Activated T-cell treated with anti-CD3 and anti-CD28 coated beads for 4 hours (primary cell): Measurements from ENCODE around the gene BET1L.
"Not testable (repeated sequence)": the region's sequence is repeated elsewhere in the genome, so short reads cannot be mapped to it uniquely, and the experiment has no call there.

Source experiments
- DNase-seq: peaks from one replicate; pipeline ENCODE4 v3.0.0-alpha.2; 2020

The BET1L gene

DNA sequence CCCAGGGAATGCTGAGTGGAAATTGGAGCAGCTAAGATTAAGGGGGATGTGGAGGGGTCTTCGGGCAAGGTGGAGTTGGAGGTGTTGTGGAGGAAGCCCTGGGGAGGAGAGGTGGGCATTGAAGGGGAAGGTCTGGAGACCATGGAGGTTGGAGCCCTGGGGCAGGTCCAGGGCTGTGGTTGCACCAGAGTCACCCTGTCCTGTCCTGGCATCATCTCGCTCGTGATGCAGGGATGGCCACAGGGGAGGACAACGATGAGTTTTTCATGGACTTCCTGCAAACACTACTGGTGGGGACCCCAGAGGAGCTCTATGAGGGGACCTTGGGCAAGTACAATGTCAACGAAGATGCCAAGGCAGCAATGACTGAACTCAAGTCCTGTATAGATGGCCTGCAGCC is 13.7 kb downstream of the BET1L start:
- not testable (repeated sequence) for DNase-seq

DNA sequence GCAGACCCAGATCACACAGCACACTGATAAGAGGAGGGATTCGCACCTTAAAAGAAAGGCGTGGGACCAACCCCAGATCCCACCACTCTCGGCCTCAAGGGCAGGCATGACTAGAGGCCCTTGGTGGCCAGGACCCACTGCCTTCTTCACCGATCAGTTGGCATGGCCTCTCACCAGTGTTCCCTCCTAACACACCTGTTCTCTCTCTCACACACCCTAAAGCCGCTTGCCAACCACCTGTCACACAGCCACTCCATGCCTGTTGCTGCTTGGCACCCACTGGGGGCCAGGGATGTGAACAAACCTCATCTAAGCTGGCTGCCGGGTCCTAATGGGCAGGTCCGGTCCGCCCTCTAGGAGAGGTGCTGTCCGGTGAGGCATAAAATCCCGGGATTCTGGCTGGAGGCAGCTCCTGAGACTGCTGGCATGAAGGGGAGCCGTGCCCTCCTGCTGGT is 14.5 kb downstream of the BET1L start, which contains the start of gene SCGB1C1:
Gene SCGB1C1 (plus strand): TSS at position 405 of the 455 bp plus-strand sequence. CDS start 22 bp downstream, at position 427.
- not testable (repeated sequence) for DNase-seq

DNA sequence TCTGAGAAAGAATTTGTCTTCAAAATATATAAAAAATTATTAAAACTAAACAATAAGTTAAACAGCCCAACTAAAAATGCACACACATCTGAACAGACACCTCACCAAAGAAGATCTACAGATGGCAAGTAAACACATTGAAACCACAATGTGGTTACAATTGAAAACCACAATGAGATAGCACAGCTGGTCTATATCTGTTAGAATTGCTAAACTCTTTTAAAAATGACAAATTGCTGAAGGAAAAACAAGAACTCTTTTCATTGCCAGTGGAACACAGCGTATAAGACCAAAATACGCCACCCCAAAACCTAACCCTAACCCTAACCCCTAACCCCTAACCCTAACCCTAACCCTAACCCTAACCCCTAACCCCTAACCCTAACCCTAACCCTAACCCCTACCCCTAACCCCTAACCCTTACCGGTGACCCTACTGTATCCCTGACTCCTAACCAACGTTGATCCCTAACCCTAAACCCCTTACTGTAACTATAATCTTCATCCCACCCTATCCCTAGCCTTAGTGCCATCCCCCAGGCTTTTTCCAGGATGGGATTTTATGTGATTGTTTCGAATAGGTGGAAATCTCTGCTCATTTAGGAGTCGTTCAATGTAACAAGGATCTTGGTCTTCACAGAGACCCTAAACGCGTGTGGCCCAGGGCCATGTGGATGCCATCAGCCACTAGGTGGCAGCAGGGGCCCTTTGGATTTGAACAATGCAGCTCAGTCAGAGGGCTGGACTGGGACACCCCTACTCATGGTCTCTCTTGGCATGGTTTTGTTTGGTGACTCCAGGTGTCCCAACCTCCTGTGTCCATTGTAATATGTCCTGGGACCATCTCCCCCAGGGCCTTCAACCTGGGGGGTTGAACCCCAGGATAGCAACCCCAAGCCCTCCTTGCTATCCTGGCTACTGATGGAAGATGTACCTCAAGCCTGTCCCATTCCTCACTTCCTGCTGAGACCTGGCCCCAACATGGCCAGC is 15.4 kb downstream of the BET1L start:
- not testable (repeated sequence) for DNase-seq

DNA sequence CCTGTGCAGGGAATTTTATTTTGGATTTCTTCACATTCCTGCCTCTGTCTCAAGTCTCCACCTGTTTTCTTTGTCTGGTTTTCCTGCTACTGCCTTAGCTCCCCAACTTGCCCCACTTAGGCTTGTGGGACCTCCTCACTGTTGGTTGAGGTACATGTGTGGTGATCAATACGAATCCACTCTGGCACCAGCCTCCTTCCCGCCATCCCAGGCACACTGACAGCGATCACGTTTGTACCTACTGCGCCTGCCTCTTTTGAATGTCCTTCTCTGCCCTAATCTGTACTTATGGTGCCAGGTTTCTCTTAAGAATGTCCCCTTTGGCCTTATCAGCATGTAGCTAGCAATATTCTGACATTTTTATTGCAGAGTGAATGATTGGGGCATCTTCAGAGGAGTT is 16.7 kb downstream of the BET1L start:
- DNase-seq, result not testable (repeated sequence)

DNA sequence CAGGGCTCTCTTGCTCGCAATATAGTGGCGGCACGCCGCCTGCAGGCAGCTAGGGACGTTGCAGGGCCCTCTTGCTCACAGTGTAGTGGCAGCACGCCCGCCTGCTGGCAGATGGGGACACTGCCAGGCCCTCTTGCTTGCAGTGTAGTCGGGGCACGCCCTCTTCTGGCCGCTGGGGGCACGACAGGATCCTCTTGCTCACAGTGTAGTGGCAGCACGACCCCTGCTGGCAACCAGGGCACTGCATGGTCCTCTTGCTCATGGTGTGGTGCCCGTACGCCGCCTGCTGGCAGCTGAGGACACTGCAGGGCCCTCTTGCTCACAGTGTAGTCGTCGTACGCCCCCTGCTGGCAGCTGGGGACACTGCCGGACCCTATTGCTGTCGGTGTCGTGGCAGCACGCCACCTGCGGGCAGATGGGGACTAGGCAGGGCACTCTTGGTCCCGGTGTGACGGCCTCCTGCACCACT is 17.3 kb downstream of the BET1L start:
- not testable (repeated sequence) for DNase-seq

DNA sequence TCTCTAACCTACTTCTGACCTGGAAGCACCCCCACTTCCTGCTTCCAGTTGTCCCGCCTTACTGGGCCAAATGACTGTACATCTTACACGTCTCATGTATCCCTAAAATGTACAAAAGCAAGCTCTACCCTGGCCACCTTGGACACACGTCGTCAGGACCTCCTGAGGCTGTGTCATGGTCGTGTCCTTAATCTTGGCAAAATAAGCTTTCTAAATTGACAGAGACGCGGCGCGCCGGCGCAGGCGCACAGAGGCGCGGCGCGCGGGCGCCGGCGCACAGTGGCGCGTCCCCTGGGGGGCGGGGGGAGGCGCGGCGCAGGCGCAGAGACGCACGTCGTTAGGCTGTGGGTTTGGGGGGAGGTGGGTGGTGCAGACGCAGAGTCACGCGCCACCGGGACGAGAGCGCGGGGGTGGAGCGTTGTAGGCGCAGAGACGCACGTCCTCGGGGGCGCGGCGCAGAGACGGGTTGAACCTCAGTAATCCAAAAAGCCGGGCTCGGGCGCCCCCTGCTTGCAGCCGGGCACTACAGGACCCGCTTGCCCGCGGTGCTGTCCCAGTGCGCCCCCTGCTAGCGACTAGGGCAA is 17.9 kb downstream of the BET1L start:
- not testable (repeated sequence) for DNase-seq

DNA sequence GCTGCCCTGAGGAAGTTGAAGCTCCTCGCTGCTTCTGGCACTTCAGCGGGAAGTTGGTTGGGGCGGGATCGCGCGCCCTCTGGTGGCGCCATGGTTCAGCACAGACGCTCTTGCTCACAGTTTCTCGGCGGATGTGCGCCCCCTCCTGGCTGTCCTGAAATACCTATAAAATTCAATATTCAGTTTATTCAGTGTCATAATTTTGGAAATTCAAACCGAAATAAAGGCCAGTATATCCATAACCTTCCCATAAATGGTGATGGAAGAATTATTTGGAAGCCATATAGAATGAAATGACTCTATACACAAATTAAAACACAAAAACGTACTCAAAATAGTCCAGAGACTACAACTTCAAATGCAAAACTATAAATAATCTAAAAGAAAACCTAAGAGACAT is 27.0 kb downstream of the BET1L start:
- not testable (repeated sequence) for DNase-seq
